Keratinocyte (primary cell): ENCODE measurements around the gene DIO3. TPM values are rescaled to one million over a fixed set of nuclear protein-coding genes. Genes with fewer than 3 reads are reported as not detected.
"Not testable (repeated sequence)": the region's sequence is repeated elsewhere in the genome, so short reads cannot be mapped to it uniquely, and the experiment has no call there.

Experiments
- DNase-seq: peaks from one replicate; pipeline ENCODE4 v3.0.0-alpha.2; 2011; ENCODE audit warnings: low read depth, missing footprints, low spot score
- FAIRE-seq: peaks from 2 replicates; lab custom pipeline; 2011; peaks lifted over from hg19 to GRCh38; lab: Jason Lieb, UNC
- H2AFZ ChIP-seq: 2 replicates; pipeline ENCODE4 v1.6.0; 2012; ENCODE audit warnings: low read length, control low read depth, inconsistent platforms; ENCODE audit not compliant: control insufficient read depth
- H3K27ac ChIP-seq: 2 replicates; pipeline ENCODE4 v1.5.1; 2011; ENCODE audit warnings: low read length; ENCODE audit not compliant: control insufficient read depth, insufficient read depth
- H3K27me3 ChIP-seq: 3 replicates; pipeline ENCODE4 v1.6.0; 2011; ENCODE audit warnings: low read length; ENCODE audit not compliant: control insufficient read depth, insufficient read depth; ENCODE audit errors: extremely low read depth
- H3K36me3 ChIP-seq, 2 experiments: 2 replicates in 1 of 2; 3 replicates in 1 of 2; pipeline ENCODE4 v1.5.1; 2011; ENCODE audit warnings: low read length in 2 of 2, mild to moderate bottlenecking in 1 of 2; ENCODE audit not compliant: control insufficient read depth in 2 of 2, insufficient read depth in 2 of 2; ENCODE audit errors: extremely low read depth in 1 of 2
- H3K4me1 ChIP-seq: 3 replicates; pipeline ENCODE4 v1.5.1; 2011; ENCODE audit warnings: low read length; ENCODE audit not compliant: control insufficient read depth, insufficient read depth; ENCODE audit errors: extremely low read depth
- H3K4me2 ChIP-seq: 3 replicates; pipeline ENCODE4 v1.6.0; 2011; ENCODE audit warnings: low read depth, low read length; ENCODE audit not compliant: control insufficient read depth, insufficient read depth; ENCODE audit errors: extremely low read depth
- H3K4me3 ChIP-seq, 3 experiments: fragments of 200-600 bp in 1 of 3; sonication (generic) in 1 of 3; 2 replicates in 2 of 3; 3 replicates in 1 of 3; pipeline ENCODE4 v1.5.1; 2011 to 2016; ENCODE audit warnings: low read length in 3 of 3, mild to moderate bottlenecking in 3 of 3, control low read depth in 2 of 3, inconsistent platforms in 1 of 3, low read depth in 1 of 3, mixed read lengths in 1 of 3, mixed run types in 1 of 3, moderate library complexity in 1 of 3; ENCODE audit not compliant: control insufficient read depth in 2 of 3, insufficient read depth in 2 of 3; ENCODE audit errors: extremely low read depth in 1 of 3
- H3K79me2 ChIP-seq: 2 replicates; pipeline ENCODE4 v1.6.0; 2012; ENCODE audit warnings: low read length; ENCODE audit not compliant: control insufficient read depth, insufficient read depth
- H3K9ac ChIP-seq: 3 replicates; pipeline ENCODE4 v1.6.0; 2011; ENCODE audit warnings: low read length; ENCODE audit not compliant: control insufficient read depth, insufficient read depth; ENCODE audit errors: extremely low read depth
- H3K9me1 ChIP-seq: 3 replicates; pipeline ENCODE4 v1.6.0; 2011; ENCODE audit warnings: low read length; ENCODE audit not compliant: control insufficient read depth, insufficient read depth; ENCODE audit errors: extremely low read depth
- H3K9me3 ChIP-seq: 2 replicates; pipeline ENCODE4 v1.5.1; 2012; ENCODE audit warnings: low read depth, low read length; ENCODE audit not compliant: control insufficient read depth
- H4K20me1 ChIP-seq: 3 replicates; pipeline ENCODE4 v1.6.0; 2011; ENCODE audit warnings: low read length; ENCODE audit not compliant: control insufficient read depth, insufficient read depth; ENCODE audit errors: extremely low read depth
- EZH2 ChIP-seq: IDR thresholded peaks from one replicate; pipeline ENCODE4 v1.6.1; 2012; ENCODE audit warnings: inconsistent platforms, mild to moderate bottlenecking, low read length, moderate library complexity
- dilution Hi-C: fragments of 300-500 bp; cut with MboI; formaldehyde crosslinking; loops from one replicate; pipeline ENCODE4 v1.7.0; 2020; ENCODE audit warnings: low sequenced_read_pairs; ENCODE audit not compliant: extremely low pct_ligation_motif_present
- polyA plus RNA-seq, 5 experiments: library from polyadenylated mRNA; depleted of rRNA in 3 of 5; stranded (reverse) in 3 of 5; stranded (forward) in 1 of 5; unstranded in 1 of 5; fragments of >200 nt; gene quantifications; 1 replicate in 1 of 5; 2 replicates in 3 of 5; 3 replicates in 1 of 5; pipeline versions ENCODE4 v1.2.1 to v1.2.3, GENCODE V29; 2011 to 2012; ENCODE audit warnings: missing spikeins in 2 of 5, low read depth in 1 of 5, low replicate concordance in 1 of 5
- TF ChIP-seq, protein P1 (sequence below), 3 experiments: IDR thresholded peaks in 1 of 3; conservative IDR thresholded peaks in 1 of 3; optimal IDR thresholded peaks in 1 of 3; 2 replicates in 2 of 3; 3 replicates in 1 of 3; pipeline versions ENCODE3 to v1.5.1; 2011; ENCODE audit warnings: low read length in 3 of 3, mild to moderate bottlenecking in 3 of 3, moderate library complexity in 2 of 3, control low read depth in 1 of 3, inconsistent platforms in 1 of 3; ENCODE audit not compliant: insufficient read depth in 2 of 3; ENCODE audit errors: extremely low read depth in 1 of 3

DIO3 gene
- polyA plus RNA-seq, 1 donor (not counting 4 experiments of a cell fraction or from before 2014, with no cell fraction given): not detected

DNA sequence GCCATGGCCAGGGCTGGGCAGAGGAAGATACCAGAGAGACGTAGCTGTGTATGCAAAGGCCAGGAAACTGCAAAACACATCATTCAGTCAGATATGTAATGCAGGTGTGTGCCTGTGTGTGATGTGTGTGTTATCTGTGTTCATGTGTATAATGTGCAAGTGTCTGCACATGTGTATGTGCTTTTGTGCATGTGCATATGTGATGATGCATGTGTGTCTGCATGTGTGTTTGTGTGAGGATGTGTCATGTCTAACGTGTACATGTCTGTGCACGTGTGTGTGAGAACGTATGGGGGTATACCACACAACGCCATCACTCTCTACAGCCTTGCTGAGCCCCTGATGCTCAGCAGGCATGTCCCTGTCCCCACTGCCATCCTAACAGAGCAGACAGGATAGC is 9.7 kb downstream of the DIO3 start:
- DNase-seq: no peak
- H3K79me2 ChIP-seq: no peaks in the 10 kb centered on the region
- H3K27ac ChIP-seq: no peak overlapping the region
- no peaks in the 10 kb centered on the region for H3K4me1 ChIP-seq
- no peaks in the 10 kb centered on the region for H3K9me3 ChIP-seq
- FAIRE-seq: no peak
- no peak overlapping the region for H3K4me2 ChIP-seq
- no peak for TF ChIP-seq EZH2
- TF ChIP-seq, protein P1, sequence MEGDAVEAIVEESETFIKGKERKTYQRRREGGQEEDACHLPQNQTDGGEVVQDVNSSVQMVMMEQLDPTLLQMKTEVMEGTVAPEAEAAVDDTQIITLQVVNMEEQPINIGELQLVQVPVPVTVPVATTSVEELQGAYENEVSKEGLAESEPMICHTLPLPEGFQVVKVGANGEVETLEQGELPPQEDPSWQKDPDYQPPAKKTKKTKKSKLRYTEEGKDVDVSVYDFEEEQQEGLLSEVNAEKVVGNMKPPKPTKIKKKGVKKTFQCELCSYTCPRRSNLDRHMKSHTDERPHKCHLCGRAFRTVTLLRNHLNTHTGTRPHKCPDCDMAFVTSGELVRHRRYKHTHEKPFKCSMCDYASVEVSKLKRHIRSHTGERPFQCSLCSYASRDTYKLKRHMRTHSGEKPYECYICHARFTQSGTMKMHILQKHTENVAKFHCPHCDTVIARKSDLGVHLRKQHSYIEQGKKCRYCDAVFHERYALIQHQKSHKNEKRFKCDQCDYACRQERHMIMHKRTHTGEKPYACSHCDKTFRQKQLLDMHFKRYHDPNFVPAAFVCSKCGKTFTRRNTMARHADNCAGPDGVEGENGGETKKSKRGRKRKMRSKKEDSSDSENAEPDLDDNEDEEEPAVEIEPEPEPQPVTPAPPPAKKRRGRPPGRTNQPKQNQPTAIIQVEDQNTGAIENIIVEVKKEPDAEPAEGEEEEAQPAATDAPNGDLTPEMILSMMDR (optimal IDR thresholded peaks at IDR 0.05 in 1 of 3, IDR thresholded peaks at IDR 0.05 in 1 of 3, conservative IDR thresholded peaks at IDR 0.05 in 1 of 3; ENCODE audit: extremely low read depth in 1 of 3, insufficient read depth in 2 of 3, low read length in 3 of 3): no peak
- H3K36me3 ChIP-seq: no peaks in the 10 kb centered on the region
- H3K9me1 ChIP-seq: no peaks in the 10 kb centered on the region
- no peaks in the 10 kb centered on the region for H4K20me1 ChIP-seq
- dilution Hi-C loops: no loop called here
- H3K9ac ChIP-seq: no peak overlapping the region
- H3K4me3 ChIP-seq: no peak overlapping the region
- no peak overlapping the region for H2AFZ ChIP-seq
- H3K27me3 ChIP-seq: peaks cover 13% of the 10 kb centered on the region

DNA sequence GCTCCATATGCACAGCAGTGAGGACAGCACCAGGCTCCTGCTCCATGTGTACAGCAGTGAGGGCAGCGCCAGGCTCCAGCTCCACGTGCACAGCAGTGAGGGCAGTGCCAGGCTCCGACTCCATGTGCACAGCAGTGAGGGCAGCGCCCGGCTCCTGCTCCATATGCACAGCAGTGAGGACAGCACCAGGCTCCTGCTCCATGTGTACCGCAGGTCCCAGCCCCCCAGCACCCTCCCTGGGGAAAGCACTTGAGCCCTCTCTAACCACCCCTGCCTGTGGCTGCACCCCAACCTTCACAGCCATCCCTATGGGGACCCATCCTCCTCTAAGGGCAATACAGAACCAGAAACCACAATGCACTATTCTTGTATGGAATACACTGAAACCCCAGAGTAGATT is 11.2 kb downstream of the DIO3 start:
- H3K4me3 ChIP-seq, H3K27ac ChIP-seq, H3K27me3 ChIP-seq, H3K9me1 ChIP-seq, H3K79me2 ChIP-seq, H3K36me3 ChIP-seq, H2AFZ ChIP-seq, H3K4me1 ChIP-seq, dilution Hi-C loops, DNase-seq, FAIRE-seq, H4K20me1 ChIP-seq, H3K9me3 ChIP-seq, H3K9ac ChIP-seq, H3K4me2 ChIP-seq: not testable (repeated sequence)

DNA sequence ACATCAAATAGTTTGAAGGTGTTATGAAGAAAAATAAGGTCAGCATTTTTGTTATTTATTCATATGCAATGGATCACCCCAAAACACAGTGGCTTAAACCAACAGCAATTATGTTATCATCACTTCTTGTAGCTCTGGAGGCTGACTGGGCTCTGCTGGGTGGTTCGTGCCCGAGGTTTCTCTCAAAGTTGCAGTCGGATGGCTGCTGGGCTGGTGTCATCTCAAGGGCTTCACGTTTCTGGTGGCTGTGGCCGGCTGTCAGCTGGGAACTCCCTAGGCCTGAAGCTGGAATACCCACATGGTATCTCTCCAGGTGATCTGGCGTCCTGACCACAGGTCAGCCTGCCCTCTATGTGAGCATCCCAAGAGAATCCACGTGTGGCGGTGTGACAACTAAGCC is 12.0 kb downstream of the DIO3 start:
- DNase-seq (no peak), FAIRE-seq (no peak)
- TF ChIP-seq, protein P1 (optimal IDR thresholded peaks at IDR 0.05 in 1 of 3, IDR thresholded peaks at IDR 0.05 in 1 of 3, conservative IDR thresholded peaks at IDR 0.05 in 1 of 3; ENCODE audit: extremely low read depth in 1 of 3, insufficient read depth in 2 of 3, low read length in 3 of 3): no peak
- no peak for TF ChIP-seq EZH2
- dilution Hi-C loops: no loop called here
- H3K79me2 ChIP-seq: no peaks in the 10 kb centered on the region
- H3K4me2 ChIP-seq: no peak overlapping the region
- no peaks in the 10 kb centered on the region for H3K27me3 ChIP-seq
- H3K4me1 ChIP-seq: no peaks in the 10 kb centered on the region
- H3K9me3 ChIP-seq: no peaks in the 10 kb centered on the region
- H3K9me1 ChIP-seq: no peaks in the 10 kb centered on the region
- H3K4me3 ChIP-seq: no peak overlapping the region
- H3K9ac ChIP-seq: no peak overlapping the region
- no peak overlapping the region for H3K27ac ChIP-seq
- no peaks in the 10 kb centered on the region for H3K36me3 ChIP-seq
- H2AFZ ChIP-seq: no peak overlapping the region
- H4K20me1 ChIP-seq: no peaks in the 10 kb centered on the region
